Nucleus accumbens (tissue), 56 donors: ENCODE data around the gene ZBTB39.

Experiments
- DNase-seq, 56 donors: peaks; one replicate each; lab custom pipeline; 2025; lab: John Stamatoyannopoulos, UW

ZBTB39 gene

DNA sequence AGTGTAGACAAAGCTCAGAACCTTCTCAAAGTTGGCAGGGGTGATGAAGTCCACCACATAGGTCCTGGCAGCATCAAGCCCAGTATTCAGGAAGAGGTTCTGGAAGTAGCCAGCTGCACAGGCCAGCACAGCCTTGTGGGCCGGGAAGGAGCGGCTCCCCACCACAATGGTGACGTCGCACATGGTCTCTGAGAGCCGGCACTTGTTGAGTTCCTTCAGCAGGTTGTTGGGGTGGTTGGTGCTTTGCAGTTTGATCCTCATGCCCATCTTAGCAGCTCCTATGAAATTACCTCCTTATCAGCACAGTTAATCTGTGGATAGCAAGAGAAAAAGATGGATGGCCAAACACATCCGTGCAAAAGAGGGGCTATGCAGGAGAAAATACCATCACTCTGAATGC, 1.7 kb downstream of the ZBTB39 start:
- no peak for DNase-seq

DNA sequence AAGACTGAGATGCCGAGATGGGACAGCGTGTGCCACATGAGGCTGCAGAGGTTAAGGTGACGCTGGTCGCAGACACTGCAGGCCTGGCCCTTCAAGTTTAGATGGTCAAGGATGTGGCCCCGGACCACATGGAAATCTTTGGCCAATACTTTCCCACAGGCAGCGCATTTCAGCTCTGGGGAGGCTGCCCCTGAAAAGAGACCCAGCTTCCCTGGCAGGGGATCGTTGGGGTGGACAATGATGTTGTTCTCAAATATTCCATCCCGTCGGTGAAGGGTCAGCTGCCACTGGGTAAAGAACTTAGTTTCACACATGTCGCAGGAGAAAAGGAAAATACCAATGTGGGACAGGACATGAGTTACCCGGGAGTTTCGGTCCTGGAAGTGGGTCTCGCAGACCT, 3.0 kb downstream of the ZBTB39 start:
- no peak for DNase-seq

DNA sequence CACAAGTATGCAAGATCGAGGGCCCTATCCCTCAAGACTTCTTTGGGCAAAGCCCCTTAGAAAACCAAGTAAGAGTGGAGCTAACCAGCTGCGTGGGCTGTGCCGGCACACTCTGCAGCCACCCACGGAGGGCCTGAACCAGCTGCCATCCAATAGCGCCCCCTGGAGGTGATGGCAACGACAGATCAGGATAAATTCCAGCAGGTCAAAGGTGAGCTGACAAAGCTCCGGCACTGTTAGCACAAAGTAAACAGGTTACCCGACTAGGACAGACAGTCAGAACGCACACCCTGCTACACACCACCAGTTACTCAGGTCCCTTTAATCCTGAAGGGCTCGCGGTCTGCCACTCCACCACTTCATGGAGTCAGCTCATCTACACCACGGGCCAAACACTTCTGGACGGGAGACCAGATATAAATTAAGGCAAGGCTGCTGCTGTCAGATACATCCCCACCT, 4.9 kb downstream of the ZBTB39 start:
- DNase-seq: peak in 24 of 56 donors; percentile 3 to 55 (median 17)

DNA sequence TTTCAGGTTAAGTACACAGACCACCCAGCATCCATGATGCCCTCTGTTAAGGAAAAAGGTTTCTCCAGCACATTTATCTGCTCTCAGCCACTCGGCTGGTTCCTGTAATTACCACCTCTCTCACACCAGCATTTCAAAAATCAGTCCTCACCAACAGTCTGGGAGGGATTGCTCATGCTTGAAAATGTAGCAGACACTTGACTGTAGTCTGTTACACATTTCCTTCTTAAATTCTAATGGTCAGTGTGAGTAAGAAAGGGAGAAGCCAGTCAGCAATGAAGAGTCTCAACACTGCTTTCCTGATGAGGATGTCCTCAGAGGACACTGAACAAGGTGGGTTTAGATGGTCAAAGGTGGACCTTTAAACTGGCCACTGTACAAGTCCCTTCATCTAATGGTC, 6.0 kb downstream of the ZBTB39 start:
- DNase-seq: no peak

DNA sequence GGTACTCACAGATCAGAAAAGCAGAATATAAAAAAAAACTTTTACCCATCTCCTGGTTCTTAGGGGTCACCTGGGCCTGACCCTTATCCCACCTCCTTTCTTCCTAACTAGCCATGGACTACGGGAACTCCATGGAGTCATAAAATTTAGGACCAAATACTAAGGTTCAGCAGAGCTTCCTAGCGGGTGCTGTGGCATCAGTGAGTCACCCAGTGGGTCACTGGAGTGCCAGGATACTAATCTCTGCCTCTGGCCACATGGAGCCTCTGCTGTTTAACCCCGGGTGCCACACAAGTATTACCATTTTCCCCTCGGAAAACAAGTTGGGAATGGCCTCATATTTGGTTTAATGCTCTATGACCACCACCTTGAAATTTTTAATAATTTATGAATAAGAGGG, 6.9 kb downstream of the ZBTB39 start:
- no peak for DNase-seq

DNA sequence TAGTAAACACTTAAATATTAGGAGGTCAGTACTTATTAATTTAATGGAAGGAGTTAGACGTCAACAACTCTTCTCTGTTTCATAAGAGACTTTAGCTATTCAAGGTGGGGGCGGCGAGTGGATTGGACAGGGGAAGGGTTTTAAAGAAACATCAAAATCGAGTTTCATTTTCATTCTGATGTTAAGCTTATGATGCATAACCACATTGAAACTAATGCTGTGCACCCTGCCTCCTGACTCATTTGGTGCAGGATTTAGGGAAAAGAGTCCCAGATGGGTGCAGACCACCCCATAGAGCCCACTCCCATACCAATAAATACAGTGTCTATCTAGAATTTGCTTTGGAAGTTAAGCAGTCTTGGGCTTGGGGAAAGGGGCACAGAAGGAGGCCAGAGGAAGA, 7.4 kb downstream of the ZBTB39 start:
- DNase-seq: no peak

DNA sequence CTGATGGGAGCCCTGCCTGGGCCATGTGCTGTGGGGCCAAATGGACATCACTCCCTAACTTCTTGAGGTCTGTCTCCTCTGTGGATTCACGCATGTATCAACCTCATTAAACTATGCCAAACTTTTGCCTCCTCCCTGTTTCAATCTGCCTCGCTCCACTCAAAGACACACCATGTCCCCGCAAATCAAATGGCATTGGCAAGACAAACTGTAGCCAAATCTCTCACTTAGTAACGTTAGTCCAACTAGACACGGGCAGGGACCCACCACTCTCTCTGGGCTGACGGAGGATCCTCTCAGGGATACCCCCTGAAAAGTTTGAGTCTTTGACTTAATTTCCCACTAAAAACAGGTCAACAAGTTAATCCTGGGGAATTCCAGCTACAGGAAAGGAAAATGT, 8.0 kb downstream of the ZBTB39 start:
- DNase-seq: no peak

DNA sequence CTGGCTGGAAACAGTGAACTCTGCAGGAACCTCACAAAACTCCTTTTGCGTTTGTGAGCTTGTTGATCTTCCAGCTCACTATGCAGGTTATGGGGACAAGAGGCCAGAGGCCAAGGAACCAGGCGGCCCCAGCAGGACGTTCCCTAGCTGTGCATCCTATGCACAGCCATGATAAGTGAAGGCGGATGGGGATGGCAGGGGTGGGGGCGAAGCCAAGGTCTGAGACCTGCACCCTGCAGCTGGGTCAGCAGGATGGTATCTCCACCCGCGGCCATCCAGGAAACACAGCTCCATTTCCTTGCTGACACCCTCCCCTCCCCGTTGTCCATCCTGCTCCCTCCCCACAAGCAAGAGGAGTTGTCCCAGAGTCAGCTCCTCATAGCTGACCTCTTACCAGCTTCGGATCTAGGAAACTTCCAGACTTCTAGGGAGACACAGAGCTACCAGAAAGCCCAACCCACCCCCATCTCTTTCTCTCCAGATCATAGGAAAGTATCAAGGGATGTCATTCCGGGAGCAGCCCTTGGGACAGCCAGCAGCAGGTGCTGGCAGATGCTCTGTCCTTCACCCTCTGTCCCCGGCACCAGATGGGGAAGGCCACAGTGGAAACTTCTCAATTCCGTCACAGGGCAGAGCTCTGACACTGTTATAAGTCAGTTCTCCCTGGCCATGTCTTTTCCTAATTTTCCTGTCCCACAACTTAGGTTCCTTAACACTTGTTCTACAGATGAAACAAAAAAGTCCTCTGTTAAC, 9.4 kb downstream of the ZBTB39 start:
- no peak for DNase-seq

DNA sequence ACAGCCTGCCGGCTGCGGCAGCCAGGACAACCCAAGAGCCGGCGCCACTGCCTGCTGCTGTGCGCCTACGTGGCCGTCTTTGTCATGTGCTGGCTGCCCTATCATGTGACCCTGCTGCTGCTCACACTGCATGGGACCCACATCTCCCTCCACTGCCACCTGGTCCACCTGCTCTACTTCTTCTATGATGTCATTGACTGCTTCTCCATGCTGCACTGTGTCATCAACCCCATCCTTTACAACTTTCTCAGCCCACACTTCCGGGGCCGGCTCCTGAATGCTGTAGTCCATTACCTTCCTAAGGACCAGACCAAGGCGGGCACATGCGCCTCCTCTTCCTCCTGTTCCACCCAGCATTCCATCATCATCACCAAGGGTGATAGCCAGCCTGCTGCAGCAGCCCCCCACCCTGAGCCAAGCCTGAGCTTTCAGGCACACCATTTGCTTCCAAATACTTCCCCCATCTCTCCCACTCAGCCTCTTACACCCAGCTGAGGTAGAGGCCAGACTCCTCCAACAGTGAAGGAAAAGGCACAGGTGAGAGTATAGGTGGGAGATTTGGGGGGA, 10.3 kb downstream of the ZBTB39 start:
- no peak for DNase-seq

DNA sequence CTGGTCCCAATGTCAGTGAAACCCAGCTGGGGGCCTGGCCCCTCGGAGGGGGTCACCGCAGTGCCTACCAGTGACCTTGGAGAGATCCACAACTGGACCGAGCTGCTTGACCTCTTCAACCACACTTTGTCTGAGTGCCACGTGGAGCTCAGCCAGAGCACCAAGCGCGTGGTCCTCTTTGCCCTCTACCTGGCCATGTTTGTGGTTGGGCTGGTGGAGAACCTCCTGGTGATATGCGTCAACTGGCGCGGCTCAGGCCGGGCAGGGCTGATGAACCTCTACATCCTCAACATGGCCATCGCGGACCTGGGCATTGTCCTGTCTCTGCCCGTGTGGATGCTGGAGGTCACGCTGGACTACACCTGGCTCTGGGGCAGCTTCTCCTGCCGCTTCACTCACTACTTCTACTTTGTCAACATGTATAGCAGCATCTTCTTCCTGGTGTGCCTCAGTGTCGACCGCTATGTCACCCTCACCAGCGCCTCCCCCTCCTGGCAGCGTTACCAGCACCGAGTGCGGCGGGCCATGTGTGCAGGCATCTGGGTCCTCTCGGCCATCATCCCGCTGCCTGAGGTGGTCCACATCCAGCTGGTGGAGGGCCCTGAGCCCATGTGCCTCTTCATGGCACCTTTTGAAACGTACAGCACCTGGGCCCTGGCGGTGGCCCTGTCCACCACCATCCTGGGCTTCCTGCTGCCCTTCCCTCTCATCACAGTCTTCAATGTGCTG, 11.0 kb downstream of the ZBTB39 start:
- DNase-seq: no peak

DNA sequence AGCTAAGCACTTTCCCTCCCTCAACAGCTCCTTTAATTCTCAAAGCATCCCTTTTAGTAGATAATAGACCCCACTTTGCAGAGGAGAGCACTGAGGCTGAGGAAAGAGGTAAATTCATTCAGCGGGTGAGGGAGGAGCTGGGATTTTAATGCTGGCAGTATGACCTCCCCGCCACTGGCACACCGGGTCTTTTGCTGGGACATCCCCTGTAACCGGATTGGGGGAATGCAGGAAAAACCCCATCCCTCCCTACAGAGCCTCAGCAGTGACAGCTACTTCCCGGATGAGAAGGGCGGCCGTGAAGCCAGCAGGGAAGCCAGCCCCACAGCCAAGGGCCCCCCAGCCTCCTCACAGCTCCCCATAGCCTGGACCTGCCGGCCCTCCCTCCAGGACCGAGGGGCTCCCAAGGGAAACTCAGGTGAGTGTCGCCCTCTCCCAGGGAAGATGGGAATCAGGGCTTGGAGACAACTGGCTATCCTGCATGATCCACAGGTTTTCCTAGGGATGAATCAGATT, 12.1 kb downstream of the ZBTB39 start:
- no peak for DNase-seq

DNA sequence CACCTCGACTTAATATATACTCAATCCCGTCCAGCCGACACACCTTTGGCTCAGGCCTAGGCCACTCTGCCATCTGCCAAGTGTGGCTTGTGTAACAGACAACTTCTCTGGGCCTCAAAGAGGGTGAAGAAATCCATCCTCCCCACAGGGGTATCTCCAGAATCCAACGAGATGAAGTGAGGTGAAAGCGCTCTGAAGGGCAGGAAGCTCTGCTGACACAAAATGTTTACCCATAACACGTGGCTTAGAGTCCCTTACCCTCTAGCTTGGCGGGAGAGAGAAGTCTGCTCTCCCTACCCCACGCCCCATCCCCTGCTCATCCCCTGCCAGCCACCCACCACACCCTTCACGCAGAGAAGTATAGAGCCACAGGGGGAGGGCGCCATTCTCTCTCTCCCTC, 13.0 kb downstream of the ZBTB39 start:
- DNase-seq: no peak

DNA sequence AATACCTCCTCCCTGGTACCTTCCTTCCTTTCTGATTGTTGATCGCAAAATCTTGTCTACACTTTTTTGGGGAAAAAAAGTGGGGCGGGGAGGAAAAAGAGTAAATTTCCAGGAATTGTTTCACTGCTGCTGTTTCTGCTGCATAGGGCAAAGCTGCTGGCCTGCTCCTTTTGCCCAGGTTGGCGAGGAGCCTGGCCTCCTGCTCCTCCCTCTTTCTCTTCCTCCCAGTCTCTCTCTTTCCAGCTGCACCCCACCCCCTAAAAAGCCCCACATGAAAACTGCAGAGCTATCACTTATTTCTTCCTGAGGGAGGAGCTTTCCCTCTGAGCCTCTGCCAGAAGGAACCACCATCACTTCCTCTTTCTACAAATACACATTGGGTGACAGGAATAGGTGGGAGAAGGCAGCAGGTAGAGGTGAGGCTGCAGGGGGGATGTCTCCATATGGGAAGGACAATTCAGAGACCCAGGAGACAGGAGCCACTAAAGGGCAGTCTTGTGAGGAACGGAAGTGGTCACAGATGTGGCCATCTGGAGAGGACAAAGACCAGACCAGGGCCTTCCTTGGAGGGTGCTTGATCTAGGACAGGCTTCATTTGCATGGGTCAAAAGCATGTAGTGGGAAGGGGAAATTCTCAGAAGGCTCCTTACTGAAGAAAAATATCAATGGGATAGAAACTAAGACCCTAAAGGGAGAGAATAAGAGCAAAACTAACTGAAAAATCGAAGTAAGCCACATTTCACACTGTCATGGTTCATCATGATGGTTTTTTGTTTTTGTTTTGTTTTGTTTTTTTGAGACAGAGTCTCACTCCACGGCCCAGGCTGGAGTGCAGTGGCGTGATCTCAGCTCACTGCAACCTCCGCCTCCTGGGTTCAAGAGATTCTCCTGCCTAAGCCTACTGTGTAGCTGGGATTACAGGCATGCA, 14.8 kb downstream of the ZBTB39 start:
- peak in 11 of 56 donors; percentile 7 to 31 (median 16) for DNase-seq

DNA sequence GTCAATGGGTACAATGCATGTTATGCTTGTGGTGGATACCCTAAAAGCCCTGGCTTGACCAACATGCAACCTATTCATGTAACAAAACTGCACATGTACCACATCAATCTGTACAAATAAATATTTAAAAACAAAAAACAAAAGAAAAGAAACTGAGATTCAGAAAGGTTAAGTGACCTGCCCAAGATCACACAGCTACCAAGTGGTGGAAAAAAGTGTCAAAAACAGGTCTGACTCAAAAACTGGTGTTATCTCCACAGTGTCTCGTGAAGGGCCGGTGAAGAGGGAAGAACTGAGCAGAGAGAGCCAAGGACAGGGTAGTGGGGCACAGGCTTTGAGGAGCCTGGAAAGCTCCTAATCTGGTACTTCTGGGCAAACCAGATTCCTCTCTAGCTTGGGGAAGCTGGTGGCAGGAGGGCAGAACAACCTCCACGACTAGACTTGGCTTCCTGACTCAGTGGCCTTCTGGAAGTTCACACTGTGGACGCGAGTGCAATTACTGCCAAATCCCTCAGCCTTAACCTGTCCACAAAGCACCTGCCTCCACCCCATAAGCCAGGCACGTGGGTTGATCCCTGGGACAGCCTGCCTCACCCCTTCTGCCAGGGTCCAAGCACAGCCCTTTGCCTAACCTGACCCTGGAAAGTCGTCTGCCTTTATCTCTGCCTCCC, 15.6 kb downstream of the ZBTB39 start:
- DNase-seq: no peak

DNA sequence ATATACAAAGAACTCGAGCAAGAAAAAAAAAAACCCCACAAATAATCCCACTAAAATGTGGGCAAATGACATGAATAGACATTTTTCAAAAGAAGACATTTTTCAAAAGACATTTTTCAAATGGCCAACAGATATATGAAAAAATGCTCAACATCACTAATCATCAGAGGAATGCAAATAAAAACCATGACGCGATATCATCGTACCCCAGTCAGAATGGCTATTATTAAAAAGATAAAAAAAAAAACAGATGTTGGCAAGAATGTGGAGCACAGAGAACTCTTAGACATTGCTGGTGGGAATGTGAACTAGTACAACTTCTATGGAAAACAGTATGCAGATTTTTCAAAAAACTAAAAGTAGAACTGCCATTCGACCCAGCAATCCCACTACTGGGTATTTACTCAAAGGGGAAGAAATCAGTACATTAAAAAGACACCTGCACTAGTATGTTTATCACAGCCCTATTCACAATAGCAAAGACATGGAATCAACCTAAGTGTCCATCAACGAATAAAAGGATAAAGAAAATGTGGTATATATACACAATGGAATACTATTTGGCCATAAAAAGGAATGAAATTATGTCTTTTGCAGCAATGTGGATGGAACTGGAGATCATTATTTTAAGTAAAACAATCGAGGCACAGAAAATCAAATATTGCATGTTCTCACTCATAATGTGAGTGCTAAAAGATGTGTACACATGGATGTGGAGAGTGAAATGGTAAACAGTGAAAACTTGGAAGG, 16.3 kb downstream of the ZBTB39 start:
- DNase-seq: no peak

DNA sequence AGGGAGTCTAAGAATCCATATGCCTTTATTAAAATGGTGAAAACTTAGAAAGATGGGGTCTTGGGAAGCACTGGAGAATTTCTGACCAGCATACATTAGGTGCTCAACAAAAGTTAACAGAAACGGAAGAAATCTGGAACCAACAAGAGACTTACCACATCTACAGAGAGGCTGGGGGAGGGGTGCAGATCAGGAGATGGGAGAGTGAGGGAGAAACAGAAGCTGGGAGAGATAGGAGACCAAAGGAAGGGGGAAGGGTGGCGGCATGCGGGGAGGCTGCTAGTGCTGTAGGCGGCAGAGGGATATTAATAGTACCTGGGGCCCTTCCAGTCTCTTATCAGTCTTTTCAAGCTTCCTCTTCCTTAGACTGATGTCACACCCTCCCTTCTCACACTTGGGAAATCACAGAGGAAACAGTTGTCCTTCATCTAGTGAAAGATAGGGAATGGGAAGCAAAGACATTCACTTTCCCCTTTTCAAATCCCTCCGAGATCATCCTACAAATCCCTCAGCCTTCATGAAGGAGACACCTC, 18.1 kb downstream of the ZBTB39 start:
- peak in 1 of 56 donors; percentile 2 for DNase-seq

DNA sequence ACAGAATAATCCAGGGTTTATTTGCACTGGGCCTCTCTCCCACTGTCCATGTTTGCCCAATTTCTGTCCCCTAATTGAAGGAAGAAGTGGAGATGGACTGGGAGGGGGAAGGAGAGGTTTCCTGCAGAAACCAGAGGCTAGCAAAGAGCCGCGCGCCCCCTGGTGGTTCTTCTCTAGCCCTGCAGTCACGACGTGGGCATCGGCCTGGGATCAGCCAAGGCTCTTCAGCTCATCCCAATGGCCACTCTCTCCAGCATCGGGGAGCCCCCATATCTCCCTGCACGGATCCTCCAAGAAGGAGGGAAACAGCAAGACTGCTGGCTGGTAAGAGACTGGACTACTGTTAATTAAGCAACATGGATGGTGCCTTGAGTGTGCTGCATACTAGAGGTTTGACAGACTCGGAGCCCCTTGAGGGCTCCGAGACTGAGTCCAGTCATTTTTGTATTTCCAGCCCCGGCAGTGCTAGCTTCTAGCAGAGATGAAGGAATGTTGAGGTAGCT, 18.7 kb downstream of the ZBTB39 start:
- peak in 52 of 56 donors; percentile 15 to 88 (median 62) for DNase-seq

DNA sequence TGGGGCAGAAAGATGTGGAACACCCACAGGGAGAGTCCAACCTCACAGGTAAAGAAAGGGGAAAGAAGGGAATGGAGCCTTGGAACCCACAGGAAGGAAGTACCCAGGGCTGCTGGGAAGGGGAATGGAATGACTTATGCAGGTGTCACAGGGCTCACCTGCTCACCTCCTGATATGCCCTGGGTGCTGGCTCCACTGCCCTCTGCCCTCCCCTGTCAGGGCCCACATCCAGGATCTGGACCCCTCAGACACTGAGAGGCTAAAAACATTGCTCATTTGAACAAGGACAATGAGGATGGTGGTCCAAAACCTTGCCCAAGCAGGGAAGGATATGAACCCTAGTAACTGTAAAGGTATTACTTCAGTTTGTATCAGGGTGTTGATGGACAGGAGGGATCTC, 19.3 kb downstream of the ZBTB39 start:
- DNase-seq: no peak

DNA sequence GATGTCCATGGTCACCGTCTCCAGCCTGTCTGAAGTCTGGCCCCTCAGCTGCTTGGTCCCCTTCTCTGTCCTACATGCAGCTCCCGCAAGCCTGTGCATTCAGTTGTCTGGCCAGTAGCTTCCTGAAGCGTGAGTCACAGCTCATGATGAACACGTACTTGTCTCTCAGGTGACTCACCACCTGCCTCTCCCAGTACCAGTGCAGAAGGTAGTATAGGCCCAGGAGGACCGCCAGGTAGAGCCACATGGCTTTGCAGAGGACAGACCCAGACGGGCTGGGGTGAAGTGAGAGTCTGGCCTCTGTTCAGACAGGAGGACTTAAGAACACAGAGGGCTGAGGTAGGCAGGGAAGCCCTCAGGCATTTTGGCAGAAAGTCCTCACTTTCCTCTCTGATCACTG, 20.6 kb downstream of the ZBTB39 start:
- peak in 1 of 56 donors; percentile 33 for DNase-seq
